Measurements from ENCODE around the gene MAGI3. TPM values are rescaled to one million over a fixed set of nuclear protein-coding genes. Genes with fewer than 3 reads are reported as not detected.

The MAGI3 gene
- total and polyA plus RNA-seq, 2 donors (not counting 1 experiment from before 2014, with no cell fraction given) = 0.30 to 0.67 TPM

- Mint-ChIP-seq H3K9me3 (ENCODE audit: insufficient read depth) (peaks cover 4% of the 10 kb centered on the region), H3K4me1 (no peaks in the 10 kb centered on the region), H3K27ac (no peak overlapping the region), H3K27me3 (peaks cover 24% of the 10 kb centered on the region), H3K4me3 (no peak overlapping the region)
- DNase-seq (no peak), ATAC-seq (ENCODE audit: low read depth) (no peak)
- TF ChIP-seq CTCF (IDR thresholded peaks at IDR 0.05) = no peak
- TF ChIP-seq EZH2 (IDR thresholded peaks at IDR 0.05; ENCODE audit: borderline replicate concordance, insufficient read depth, low read depth, low read length, poor library complexity, severe bottlenecking) = no peak
- no peaks in the 10 kb centered on the region for H3K36me3 ChIP-seq (replicated peaks in 1 of 2; ENCODE audit: control extremely low read depth in 1 of 2, control insufficient read depth in 1 of 2, extremely low read depth in 1 of 2, insufficient read depth in 2 of 2, low read length in 1 of 2)
- no peak overlapping the region for H3K4me2 ChIP-seq (replicated peaks; ENCODE audit: low read depth, low read length, poor library complexity, severe bottlenecking)
- no peaks in the 10 kb centered on the region for H4K20me1 ChIP-seq (ENCODE audit: control insufficient read depth, insufficient read depth, low read length, poor library complexity, severe bottlenecking)
- intact Hi-C loops (cut with micrococcal nuclease) = no loop called here
- H3K9me3 ChIP-seq (ENCODE audit: control extremely low read depth in 1 of 3, control insufficient read depth in 2 of 3, insufficient read depth in 1 of 3, low read length in 2 of 3) = peaks cover 0 to 6% (median 0%) of the 10 kb centered on the region in 3 donors
- no peaks in the 10 kb centered on the region for H3K27me3 ChIP-seq (replicated peaks in 1 of 4; ENCODE audit: control extremely low read depth in 1 of 4, control insufficient read depth in 3 of 4, insufficient read depth in 4 of 4, low read length in 3 of 4)
- CTCF ChIA-PET = no interaction called here
- no peaks in the 10 kb centered on the region for H3K79me2 ChIP-seq (ENCODE audit: control insufficient read depth, insufficient read depth, low read length)
- POLR2A ChIA-PET = no interaction called here
- H3K4me3 ChIP-seq (ENCODE audit: control extremely low read depth in 1 of 5, extremely low read depth in 1 of 5, insufficient read depth in 1 of 5, low read depth in 2 of 5, low read length in 4 of 5) = no peak overlapping the region
- H2AFZ ChIP-seq (ENCODE audit: insufficient read depth, low read depth, low read length, poor library complexity, severe bottlenecking) = no peak overlapping the region
- no peak overlapping the region for H3K27ac ChIP-seq (ENCODE audit: low read length in 2 of 2)
- 92% methylated on average over 3 of the region's 6 CpGs for WGBS (ENCODE audit: insufficient coverage)
- no peaks in the 10 kb centered on the region for H3K4me1 ChIP-seq (ENCODE audit: control insufficient read depth in 2 of 2, insufficient read depth in 2 of 2, low read length in 2 of 2)
- H3K9ac ChIP-seq (ENCODE audit: low read length) = no peak overlapping the region
Measured at GRCh38 chr1:113576271-113576670, 186.0 kb downstream of the MAGI3 start.

GRCh38 chr1:113579256-113580018 lies 189.1 kb downstream of the MAGI3 start:
- H3K4me3 ChIP-seq (ENCODE audit: control extremely low read depth in 1 of 5, extremely low read depth in 1 of 5, insufficient read depth in 1 of 5, low read depth in 2 of 5, low read length in 4 of 5) = no peak overlapping the region
- intact Hi-C loops (cut with micrococcal nuclease) = no loop called here
- POLR2A ChIA-PET = no interaction called here
- H3K27ac Mint-ChIP-seq = no peak overlapping the region
- H3K4me2 ChIP-seq (replicated peaks; ENCODE audit: low read depth, low read length, poor library complexity, severe bottlenecking) = no peak overlapping the region
- WGBS (ENCODE audit: insufficient coverage) = 62% methylated on average over 2 of the region's 2 CpGs
- no peak overlapping the region for H3K9ac ChIP-seq (ENCODE audit: low read length)
- H3K27me3 ChIP-seq (replicated peaks in 1 of 4; ENCODE audit: control extremely low read depth in 1 of 4, control insufficient read depth in 3 of 4, insufficient read depth in 4 of 4, low read length in 3 of 4) = no peaks in the 10 kb centered on the region
- ATAC-seq (ENCODE audit: low read depth) (no peak), DNase-seq (no peak)
- no peak overlapping the region for H2AFZ ChIP-seq (ENCODE audit: insufficient read depth, low read depth, low read length, poor library complexity, severe bottlenecking)
- H3K27me3 Mint-ChIP-seq = peaks cover 12% of the 10 kb centered on the region
- H3K27ac ChIP-seq (ENCODE audit: low read length in 2 of 2) = no peak overlapping the region
- TF ChIP-seq EZH2 (IDR thresholded peaks at IDR 0.05; ENCODE audit: borderline replicate concordance, insufficient read depth, low read depth, low read length, poor library complexity, severe bottlenecking) (no peak), CTCF (IDR thresholded peaks at IDR 0.05) (no peak)
- H4K20me1 ChIP-seq (ENCODE audit: control insufficient read depth, insufficient read depth, low read length, poor library complexity, severe bottlenecking) = no peaks in the 10 kb centered on the region
- no peaks in the 10 kb centered on the region for H3K4me1 ChIP-seq (ENCODE audit: control insufficient read depth in 2 of 2, insufficient read depth in 2 of 2, low read length in 2 of 2)
- H3K9me3 Mint-ChIP-seq (ENCODE audit: insufficient read depth) = no peaks in the 10 kb centered on the region
- no peaks in the 10 kb centered on the region for H3K36me3 ChIP-seq (replicated peaks in 1 of 2; ENCODE audit: control extremely low read depth in 1 of 2, control insufficient read depth in 1 of 2, extremely low read depth in 1 of 2, insufficient read depth in 2 of 2, low read length in 1 of 2)
- CTCF ChIA-PET = no interaction called here
- H3K4me3 Mint-ChIP-seq = no peak overlapping the region
- no peaks in the 10 kb centered on the region for H3K4me1 Mint-ChIP-seq
- H3K79me2 ChIP-seq (ENCODE audit: control insufficient read depth, insufficient read depth, low read length) = no peaks in the 10 kb centered on the region
- peaks cover 0 to 6% (median 0%) of the 10 kb centered on the region in 3 donors for H3K9me3 ChIP-seq (ENCODE audit: control extremely low read depth in 1 of 3, control insufficient read depth in 2 of 3, insufficient read depth in 1 of 3, low read length in 2 of 3)

All from B cell (primary cell).